C4-2B (cell line): Measurements from ENCODE around the gene TGFBR3.

ENCODE experiments used
- CTCF ChIP-seq: fragments of 450-650 bp; conservative IDR thresholded peaks from 2 replicates; pipeline ENCODE4 v1.5.1; 2017; ENCODE audit warnings: mild to moderate bottlenecking
- ZFX ChIP-seq: fragments of 450-650 bp; IDR thresholded peaks from 2 replicates; pipeline ENCODE4 v1.6.1; 2017

- TF ChIP-seq CTCF (no peak), ZFX (no peak)
These were observed 57.2 kb downstream of the TGFBR3 start for GRCh38 chr1:91828583-91829281.
